ENCODE results near the gene USH1C. TPM values are rescaled to one million over a fixed set of nuclear protein-coding genes. Genes with fewer than 3 reads are reported as not detected.

USH1C gene
- total RNA-seq, 4 donors from 2014 or later, result not detected

DNA sequence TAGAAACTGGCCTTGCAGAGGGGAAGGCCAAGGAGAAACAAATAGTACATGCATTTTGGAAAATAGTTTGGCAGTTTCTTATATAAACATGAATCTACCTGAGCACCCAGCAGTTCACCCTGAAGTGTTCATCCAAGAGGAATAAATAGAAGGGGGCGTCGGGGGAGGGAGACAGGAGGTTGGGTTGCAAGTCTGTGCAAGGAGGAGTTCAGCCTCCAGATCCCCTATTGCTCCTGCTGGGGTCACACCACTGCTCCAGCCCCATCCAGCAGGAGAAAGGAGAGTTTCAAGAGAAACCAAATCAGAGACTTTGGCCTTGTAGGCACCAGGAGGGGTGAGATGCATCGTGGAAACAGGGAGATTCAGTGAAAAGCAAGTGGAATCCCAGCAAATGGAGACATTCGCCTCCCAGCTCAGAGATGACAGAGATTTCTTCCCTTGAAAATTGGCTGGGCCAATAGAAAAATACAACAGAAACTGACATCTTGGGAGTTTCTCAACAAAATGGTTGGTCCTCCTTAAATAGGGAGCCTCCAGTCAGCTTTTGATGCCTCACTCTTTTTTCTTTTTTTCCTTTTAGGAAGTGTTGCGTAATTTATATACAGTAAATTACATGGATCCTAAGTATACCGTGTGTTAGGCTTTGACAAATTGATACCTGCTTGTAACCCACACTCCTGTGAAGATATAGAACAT, 37.0 kb upstream of the USH1C start:
- DNase-seq (ENCODE audit: extremely low spot score), result no peak
- WGBS, result 76% methylated on average over 6 of the region's 6 CpGs
- peaks cover 0 to 5% (median 1%) of the 10 kb centered on the region in 4 donors for H3K9me3 ChIP-seq
- peaks cover 0 to 8% (median 2%) of the 10 kb centered on the region in 4 donors for H3K27me3 ChIP-seq
- H3K27ac ChIP-seq (replicated peaks in 1 of 4), result no peak overlapping the region
- TF ChIP-seq, protein P1, sequence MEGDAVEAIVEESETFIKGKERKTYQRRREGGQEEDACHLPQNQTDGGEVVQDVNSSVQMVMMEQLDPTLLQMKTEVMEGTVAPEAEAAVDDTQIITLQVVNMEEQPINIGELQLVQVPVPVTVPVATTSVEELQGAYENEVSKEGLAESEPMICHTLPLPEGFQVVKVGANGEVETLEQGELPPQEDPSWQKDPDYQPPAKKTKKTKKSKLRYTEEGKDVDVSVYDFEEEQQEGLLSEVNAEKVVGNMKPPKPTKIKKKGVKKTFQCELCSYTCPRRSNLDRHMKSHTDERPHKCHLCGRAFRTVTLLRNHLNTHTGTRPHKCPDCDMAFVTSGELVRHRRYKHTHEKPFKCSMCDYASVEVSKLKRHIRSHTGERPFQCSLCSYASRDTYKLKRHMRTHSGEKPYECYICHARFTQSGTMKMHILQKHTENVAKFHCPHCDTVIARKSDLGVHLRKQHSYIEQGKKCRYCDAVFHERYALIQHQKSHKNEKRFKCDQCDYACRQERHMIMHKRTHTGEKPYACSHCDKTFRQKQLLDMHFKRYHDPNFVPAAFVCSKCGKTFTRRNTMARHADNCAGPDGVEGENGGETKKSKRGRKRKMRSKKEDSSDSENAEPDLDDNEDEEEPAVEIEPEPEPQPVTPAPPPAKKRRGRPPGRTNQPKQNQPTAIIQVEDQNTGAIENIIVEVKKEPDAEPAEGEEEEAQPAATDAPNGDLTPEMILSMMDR (IDR thresholded peaks at IDR 0.05), result no peak
- TF ChIP-seq EP300 (IDR thresholded peaks at IDR 0.05), result no peak
- no peak for TF ChIP-seq POLR2AphosphoS5 (IDR thresholded peaks at IDR 0.05)
- no peak for TF ChIP-seq POLR2A (IDR thresholded peaks at IDR 0.05; ENCODE audit: low read depth)
- H3K36me3 ChIP-seq, result no peaks in the 10 kb centered on the region
- no peak overlapping the region for H3K4me3 ChIP-seq
- H3K4me1 ChIP-seq, result no peaks in the 10 kb centered on the region
- intact Hi-C loops (cut with DNase I), result no loop called here

DNA sequence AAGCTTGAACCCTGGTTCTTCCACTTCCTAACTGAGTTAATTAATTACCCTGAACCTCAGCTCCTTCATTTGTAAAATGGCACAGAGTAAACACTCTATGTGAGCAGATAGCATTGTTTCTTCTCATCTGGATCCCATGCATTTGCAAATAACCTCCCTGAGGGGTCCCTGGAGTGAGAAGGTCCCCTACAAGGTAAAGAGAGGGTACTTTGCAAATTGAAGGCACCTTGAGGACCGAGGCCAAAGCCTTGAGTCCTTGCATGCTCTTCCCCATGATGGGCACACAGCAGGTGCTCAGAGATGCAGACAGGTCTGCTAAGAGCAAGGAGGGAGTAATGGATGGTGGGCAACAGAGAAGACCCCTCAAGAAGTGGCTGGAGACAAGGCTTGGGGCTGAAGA, 36.1 kb upstream of the USH1C start:
- TF ChIP-seq POLR2AphosphoS5 (IDR thresholded peaks at IDR 0.05), result no peak
- TF ChIP-seq POLR2A (IDR thresholded peaks at IDR 0.05; ENCODE audit: low read depth), result no peak
- no peak for TF ChIP-seq EP300 (IDR thresholded peaks at IDR 0.05)
- TF ChIP-seq, protein P1 (IDR thresholded peaks at IDR 0.05), result no peak

DNA sequence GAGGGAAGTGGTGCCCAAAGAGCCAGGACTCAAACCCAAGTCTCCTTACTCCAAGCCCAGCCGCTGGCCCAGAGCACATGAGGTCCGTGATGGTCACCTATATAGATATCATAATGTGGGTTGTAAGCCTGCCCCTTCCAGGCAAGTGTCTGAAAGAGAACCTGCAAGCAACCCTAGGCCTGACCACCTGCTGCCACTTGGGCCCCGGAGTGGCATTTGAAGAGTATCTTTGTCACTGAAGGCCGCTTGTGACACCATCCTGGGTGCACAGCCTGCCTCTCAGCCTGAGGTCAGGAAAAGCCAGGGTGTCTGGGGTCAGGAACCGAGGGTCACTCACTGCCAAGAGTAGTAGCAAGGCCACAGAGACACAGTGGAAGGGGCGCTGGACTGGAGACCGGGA, 35.2 kb upstream of the USH1C start:
- intact Hi-C loops (cut with DNase I), result no loop called here
- H3K9me3 ChIP-seq, result peaks cover 0 to 5% (median 1%) of the 10 kb centered on the region in 4 donors
- H3K4me3 ChIP-seq, result no peak overlapping the region
- no peak overlapping the region for H3K27ac ChIP-seq (replicated peaks in 1 of 4)
- H3K27me3 ChIP-seq, result peaks cover 0 to 19% (median 2%) of the 10 kb centered on the region in 4 donors
- DNase-seq (ENCODE audit: extremely low spot score), result no peak
- 89% methylated on average over 5 of the region's 7 CpGs for WGBS
- H3K36me3 ChIP-seq, result no peaks in the 10 kb centered on the region
- no peaks in the 10 kb centered on the region for H3K4me1 ChIP-seq
- TF ChIP-seq POLR2AphosphoS5 (IDR thresholded peaks at IDR 0.05), result no peak
- TF ChIP-seq POLR2A (IDR thresholded peaks at IDR 0.05; ENCODE audit: low read depth), result no peak
- TF ChIP-seq, protein P1 (IDR thresholded peaks at IDR 0.05), result no peak
- TF ChIP-seq EP300 (IDR thresholded peaks at IDR 0.05), result no peak

More for the DNA sequence above, 36.1 kb upstream of the USH1C start:
- DNase-seq (ENCODE audit: extremely low spot score), result no peak
- 63% methylated on average over 1 of the region's 1 CpG for WGBS
- intact Hi-C loops (cut with DNase I), result no loop called here
- Histone ChIP-seq H3K27ac (replicated peaks in 1 of 4) (no peak overlapping the region), H3K9me3 (peaks cover 0 to 5% (median 1%) of the 10 kb centered on the region in 4 donors), H3K4me1 (no peaks in the 10 kb centered on the region), H3K4me3 (no peak overlapping the region), H3K36me3 (no peaks in the 10 kb centered on the region), H3K27me3 (peaks cover 0 to 11% (median 2%) of the 10 kb centered on the region in 4 donors)

GRCh38 chr11:17578958-17579357, 34.7 kb upstream of the USH1C start:
- Histone ChIP-seq H3K4me1 (no peaks in the 10 kb centered on the region), H3K4me3 (no peak overlapping the region), H3K9me3 (peaks cover 0 to 5% (median 1%) of the 10 kb centered on the region in 4 donors), H3K27me3 (peaks cover 0 to 21% (median 2%) of the 10 kb centered on the region in 4 donors), H3K36me3 (no peaks in the 10 kb centered on the region), H3K27ac (replicated peaks in 1 of 4) (no peak overlapping the region)
- WGBS, result 91% methylated on average over 8 of the region's 8 CpGs
- TF ChIP-seq POLR2AphosphoS5 (IDR thresholded peaks at IDR 0.05) (no peak), POLR2A (IDR thresholded peaks at IDR 0.05; ENCODE audit: low read depth) (no peak), EP300 (IDR thresholded peaks at IDR 0.05) (no peak)
- TF ChIP-seq, protein P1 (IDR thresholded peaks at IDR 0.05), result no peak
- intact Hi-C loops (cut with DNase I), result no loop called here
- DNase-seq (ENCODE audit: extremely low spot score), result no peak
